Thyroid gland (tissue), 4 donors: ENCODE results near the gene SBNO1. TPM values are rescaled to one million over a fixed set of nuclear protein-coding genes. Genes with fewer than 3 reads are reported as not detected.

Experiments
- DNase-seq, 2 donors: peaks; one replicate each; pipeline ENCODE4 v3.0.0-alpha.2; 2019
- H3K27ac ChIP-seq, 3 donors: fragments of 200-600 bp; sonication (generic); 1 replicate in 2 of 3; 2 replicates in 1 of 3; pipeline ENCODE4 v1.5.1; 2016 to 2019; ENCODE audit warnings: mild to moderate bottlenecking in 1 of 3, moderate library complexity in 1 of 3
- H3K27me3 ChIP-seq: fragments of 200-600 bp; sonication (generic); one replicate; pipeline ENCODE4 v1.5.1; 2019
- H3K36me3 ChIP-seq, 2 donors: fragments of 200-600 bp; sonication (generic); one replicate each; pipeline ENCODE4 v1.5.1; 2016 to 2019
- H3K4me1 ChIP-seq, 2 donors: fragments of 200-600 bp; sonication (generic); one replicate each; pipeline ENCODE4 v1.5.1; 2017 to 2019
- H3K4me3 ChIP-seq, 3 donors: fragments of 200-600 bp; sonication (generic); replicated peaks in 1 of 3; 1 replicate in 2 of 3; 2 replicates in 1 of 3; pipeline ENCODE4 v1.5.1; 2016; ENCODE audit warnings: mild to moderate bottlenecking in 1 of 3
- H3K9me3 ChIP-seq: fragments of 200-600 bp; sonication (generic); one replicate; pipeline ENCODE4 v1.5.1; 2017
- POLR2A ChIP-seq, 2 donors: fragments of 450-650 bp; IDR thresholded peaks; one replicate each; pipeline ENCODE4 v1.6.1; 2017; ENCODE audit warnings: antibody characterized with exemption in 2 of 2, mild to moderate bottlenecking in 2 of 2, moderate library complexity in 1 of 2
- WGBS, 2 donors: methylation state at CpG; one replicate each; pipeline ENCODE4 v1.1.5; 2017; 5-methylcytosine and 5-hydroxymethylcytosine counted together
- intact Hi-C: fragments of 100-400 bp; cut with DNase I; formaldehyde crosslinking; loops from one replicate; pipeline ENCODE4 v1.15.1; 2023
- total RNA-seq, 4 donors: library from RNA; depleted of rRNA; stranded (reverse); fragments of >200 nt; gene quantifications; one replicate each; pipeline ENCODE4 v1.2.3, GENCODE V29; 2016
- TF ChIP-seq, protein P1 (sequence below), 6 experiments: fragments of 200-600 bp in 3 of 6; fragments of 450-650 bp in 3 of 6; sonication (generic) in 3 of 6; IDR thresholded peaks; one replicate each; pipeline ENCODE4 v1.5.1; 2016 to 2019; ENCODE audit warnings: antibody characterized with exemption in 6 of 6, mild to moderate bottlenecking in 2 of 6, inconsistent platforms in 1 of 6, moderate library complexity in 1 of 6

The SBNO1 gene
- total RNA-seq, 4 donors from 2014 or later: 32.4 to 50.3 (median 42.9) TPM

GRCh38 chr12:123264642-123265041 is 100.0 kb downstream of the SBNO1 start:
- no peak for DNase-seq
- intact Hi-C loops: no loop called here
- 55 to 65% methylated on average over 5 to 7 of the region's 7 CpGs for WGBS, 2 donors
- TF ChIP-seq, protein P1, sequence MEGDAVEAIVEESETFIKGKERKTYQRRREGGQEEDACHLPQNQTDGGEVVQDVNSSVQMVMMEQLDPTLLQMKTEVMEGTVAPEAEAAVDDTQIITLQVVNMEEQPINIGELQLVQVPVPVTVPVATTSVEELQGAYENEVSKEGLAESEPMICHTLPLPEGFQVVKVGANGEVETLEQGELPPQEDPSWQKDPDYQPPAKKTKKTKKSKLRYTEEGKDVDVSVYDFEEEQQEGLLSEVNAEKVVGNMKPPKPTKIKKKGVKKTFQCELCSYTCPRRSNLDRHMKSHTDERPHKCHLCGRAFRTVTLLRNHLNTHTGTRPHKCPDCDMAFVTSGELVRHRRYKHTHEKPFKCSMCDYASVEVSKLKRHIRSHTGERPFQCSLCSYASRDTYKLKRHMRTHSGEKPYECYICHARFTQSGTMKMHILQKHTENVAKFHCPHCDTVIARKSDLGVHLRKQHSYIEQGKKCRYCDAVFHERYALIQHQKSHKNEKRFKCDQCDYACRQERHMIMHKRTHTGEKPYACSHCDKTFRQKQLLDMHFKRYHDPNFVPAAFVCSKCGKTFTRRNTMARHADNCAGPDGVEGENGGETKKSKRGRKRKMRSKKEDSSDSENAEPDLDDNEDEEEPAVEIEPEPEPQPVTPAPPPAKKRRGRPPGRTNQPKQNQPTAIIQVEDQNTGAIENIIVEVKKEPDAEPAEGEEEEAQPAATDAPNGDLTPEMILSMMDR (IDR thresholded peaks at IDR 0.05): no peak
- TF ChIP-seq POLR2A (IDR thresholded peaks at IDR 0.05): no peak
- Histone ChIP-seq H3K4me3 (no peak overlapping the region), H3K36me3 (peaks cover 22 to 34% of the 10 kb centered on the region in 2 donors), H3K27me3 (no peaks in the 10 kb centered on the region), H3K4me1 (peaks cover 7 to 13% of the 10 kb centered on the region in 2 donors), H3K27ac (no peak overlapping the region), H3K9me3 (no peaks in the 10 kb centered on the region)

GRCh38 chr12:123263196-123263817 is 101.3 kb downstream of the SBNO1 start:
- intact Hi-C loops: no loop called here

GRCh38 chr12:123261196-123261595 is 103.5 kb downstream of the SBNO1 start:
- 90 to 93% methylated on average over 4 of the region's 4 CpGs for WGBS, 2 donors
- no peak for TF ChIP-seq POLR2A (IDR thresholded peaks at IDR 0.05)
- TF ChIP-seq, protein P1 (IDR thresholded peaks at IDR 0.05): no peak
- Histone ChIP-seq H3K4me1 (no peaks in the 10 kb centered on the region), H3K27me3 (no peaks in the 10 kb centered on the region), H3K9me3 (no peaks in the 10 kb centered on the region), H3K4me3 (no peak overlapping the region), H3K27ac (no peak overlapping the region), H3K36me3 (peaks cover 42 to 48% of the 10 kb centered on the region in 2 donors)
- intact Hi-C loops: no loop called here
- no peak for DNase-seq

More at GRCh38 chr12:123263196-123263817, 101.3 kb downstream of the SBNO1 start:
- TF ChIP-seq POLR2A (IDR thresholded peaks at IDR 0.05): no peak
- TF ChIP-seq, protein P1 (IDR thresholded peaks at IDR 0.05): no peak
- Histone ChIP-seq H3K9me3 (no peaks in the 10 kb centered on the region), H3K27ac (no peak overlapping the region), H3K36me3 (peaks cover 33 to 42% of the 10 kb centered on the region in 2 donors), H3K4me3 (no peak overlapping the region), H3K4me1 (no peaks in the 10 kb centered on the region), H3K27me3 (no peaks in the 10 kb centered on the region)
- no peak for DNase-seq
- WGBS, 2 donors: 94% methylated on average over 8 of the region's 8 CpGs

- H3K27me3 ChIP-seq: no peaks in the 10 kb centered on the region
- TF ChIP-seq, protein P1 (IDR thresholded peaks at IDR 0.05): no peak
- no peak for TF ChIP-seq POLR2A (IDR thresholded peaks at IDR 0.05)
- no peaks in the 10 kb centered on the region for H3K9me3 ChIP-seq
- peaks cover 44 to 58% of the 10 kb centered on the region in 2 donors for H3K36me3 ChIP-seq
- no peak for DNase-seq
- intact Hi-C loops: no loop called here
- no peaks in the 10 kb centered on the region for H3K4me1 ChIP-seq
- no peak overlapping the region for H3K4me3 ChIP-seq
- 81 to 83% methylated on average over 9 of the region's 9 CpGs for WGBS, 2 donors
- no peak overlapping the region for H3K27ac ChIP-seq
These were observed 104.6 kb downstream of the SBNO1 start for GRCh38 chr12:123260081-123260480.

GRCh38 chr12:123258593-123258992 is 106.1 kb downstream of the SBNO1 start:
- Histone ChIP-seq H3K36me3 (peaks cover 58 to 63% of the 10 kb centered on the region in 2 donors), H3K27me3 (no peaks in the 10 kb centered on the region), H3K27ac (no peak overlapping the region), H3K4me1 (no peaks in the 10 kb centered on the region), H3K9me3 (no peaks in the 10 kb centered on the region), H3K4me3 (no peak overlapping the region)
- 66 to 73% methylated on average over 4 of the region's 4 CpGs for WGBS, 2 donors
- TF ChIP-seq POLR2A (IDR thresholded peaks at IDR 0.05): no peak
- TF ChIP-seq, protein P1 (IDR thresholded peaks at IDR 0.05): no peak
- intact Hi-C loops: no loop called here
- no peak for DNase-seq
